K562 (cell line): ENCODE measurements around the gene MYH6. TPM values are rescaled to one million over a fixed set of nuclear protein-coding genes. Genes with fewer than 3 reads are reported as not detected.

Source experiments
- ARNT ChIP-seq, 2 experiments: fragments of 450-650 bp; IDR thresholded peaks; 2 replicates each; pipeline ENCODE4 v1.6.1; 2016; ENCODE audit warnings: mild to moderate bottlenecking in 1 of 2
- CC2D1A ChIP-seq: fragments of 450-650 bp; IDR thresholded peaks from 2 replicates; pipeline ENCODE4 v1.6.1; 2017; ENCODE audit warnings: mild to moderate bottlenecking
- DEAF1 ChIP-seq: fragments of 450-650 bp; formaldehyde crosslinking; IDR thresholded peaks from 2 replicates; pipeline ENCODE4 v1.4.0; 2020; ENCODE audit warnings: mild to moderate bottlenecking, moderate library complexity
- MTA1 ChIP-seq: fragments of 450-650 bp; IDR thresholded peaks from 2 replicates; pipeline ENCODE4 v1.6.1; 2017; ENCODE audit warnings: borderline replicate concordance
- MXI1 ChIP-seq: IDR thresholded peaks from 2 replicates; pipeline ENCODE4 v1.6.1; 2011; ENCODE audit warnings: low read depth, mild to moderate bottlenecking, improper control_type of control experiment, low read length
- NFIC ChIP-seq: fragments of 450-650 bp; IDR thresholded peaks from 2 replicates; pipeline ENCODE4 v1.6.1; 2017; ENCODE audit warnings: mild to moderate bottlenecking, inconsistent platforms
- NFXL1 ChIP-seq: fragments of 450-650 bp; formaldehyde crosslinking; IDR thresholded peaks from 2 replicates; pipeline ENCODE4 v1.4.0; 2021; ENCODE audit warnings: mild to moderate bottlenecking
- POU5F1 ChIP-seq: fragments of 150-350 bp; IDR thresholded peaks from 2 replicates; pipeline ENCODE4 v1.6.1; 2014; ENCODE audit warnings: borderline replicate concordance, low read length, low read depth, mild to moderate bottlenecking; ENCODE audit not compliant: partially characterized antibody
- RAD21 ChIP-seq, 2 experiments: fragments of 250-450 bp in 1 of 2; fragments of 450-650 bp in 1 of 2; sonication (Bioruptor Pico) in 1 of 2; formaldehyde crosslinking in 1 of 2; IDR thresholded peaks in 1 of 2; conservative IDR thresholded peaks in 1 of 2; 2 replicates each; pipeline versions ENCODE4 v1.4.0 to v1.8.0; 2020 to 2022; ENCODE audit warnings: mild to moderate bottlenecking in 2 of 2, moderate library complexity in 1 of 2
- RBM15 ChIP-seq: fragments of 200-400 bp; formaldehyde crosslinking; IDR thresholded peaks from 2 replicates; pipeline ENCODE4 v1.6.1; 2018; ENCODE audit warnings: mild to moderate bottlenecking, low read length, moderate library complexity; ENCODE audit not compliant: insufficient read depth
- RUNX1 ChIP-seq: sonication (generic); IDR thresholded peaks from 2 replicates; pipeline ENCODE4 v1.6.1; 2016; ENCODE audit warnings: antibody characterized with exemption, low read depth
- SAP30 ChIP-seq: fragments of 200-600 bp; sonication (generic); IDR thresholded peaks from 2 replicates; pipeline ENCODE4 v1.6.1; 2012; ENCODE audit warnings: borderline replicate concordance, low read depth, mild to moderate bottlenecking, moderate library complexity, low read length, control low read depth, inconsistent platforms; ENCODE audit not compliant: insufficient read depth, poor library complexity, severe bottlenecking
- SMC3 ChIP-seq: conservative IDR thresholded peaks from 2 replicates; pipeline ENCODE4 v1.6.1; 2011; ENCODE audit warnings: low read depth, low read length, improper control_type of control experiment; ENCODE audit not compliant: insufficient read depth
- SRSF9 ChIP-seq: fragments of 200-400 bp; formaldehyde crosslinking; IDR thresholded peaks from 2 replicates; pipeline ENCODE4 v1.6.1; 2017; ENCODE audit warnings: low read depth, low read length, borderline replicate concordance
- TBP ChIP-seq: optimal IDR thresholded peaks from 2 replicates; pipeline ENCODE3; 2011; ENCODE audit warnings: low read depth, low read length, improper control_type of control experiment
- ZFP30 ChIP-seq: fragments of 250-450 bp; sonication (Bioruptor Pico); IDR thresholded peaks from 2 replicates; pipeline ENCODE4 v1.8.0; 2022; ENCODE audit warnings: moderate library complexity, mild to moderate bottlenecking, inconsistent platforms, borderline replicate concordance
- ZKSCAN1 ChIP-seq: fragments of 150-350 bp; IDR thresholded peaks from 2 replicates; pipeline ENCODE4 v1.6.1; 2016; ENCODE audit warnings: low read depth, low read length
- polyA plus RNA-seq, 8 experiments: library from polyadenylated mRNA; depleted of rRNA in 4 of 8; stranded (reverse) in 5 of 8; unstranded in 3 of 8; fragments of >200 nt; fragmentation: Nextera tagmentation in 2 of 8; fragmentation: Illumina TruSeq in 1 of 8; extraction: Ambion mirVana in 2 of 8; extraction: Trizol in 1 of 8; gene quantifications; 2 replicates each; pipeline versions ENCODE4 v1.2.1 to v1.2.3, GENCODE V29; 2011 to 2014; ENCODE audit warnings: inconsistent platforms in 1 of 8, missing spikeins in 1 of 8
- total RNA-seq, 7 experiments: library from RNA; depleted of rRNA in 6 of 7; stranded (reverse); fragments of >200 nt in 6 of 7; fragmentation: Illumina TruSeq in 2 of 7; extraction: Trizol in 2 of 7; gene quantifications; 2 replicates each; pipeline versions ENCODE4 v1.2.1 to v1.2.3, GENCODE V29; 2011 to 2021; ENCODE audit warnings: low replicate concordance in 1 of 7
- TF ChIP-seq, protein P1 (sequence below): fragments of 450-650 bp; IDR thresholded peaks from 2 replicates; pipeline ENCODE4 v1.7.0; 2016; ENCODE audit warnings: borderline replicate concordance
- TF ChIP-seq, protein P2 (sequence below): fragments of 250-450 bp; sonication (Bioruptor Pico); IDR thresholded peaks from 2 replicates; pipeline ENCODE4 v1.9.0; 2021; ENCODE audit warnings: mild to moderate bottlenecking, inconsistent platforms

The MYH6 gene
- total and polyA plus RNA-seq, 9 of the 15 experiments (the other 6 are each of a cell fraction or from before 2014, with no cell fraction given): not detected

DNA sequence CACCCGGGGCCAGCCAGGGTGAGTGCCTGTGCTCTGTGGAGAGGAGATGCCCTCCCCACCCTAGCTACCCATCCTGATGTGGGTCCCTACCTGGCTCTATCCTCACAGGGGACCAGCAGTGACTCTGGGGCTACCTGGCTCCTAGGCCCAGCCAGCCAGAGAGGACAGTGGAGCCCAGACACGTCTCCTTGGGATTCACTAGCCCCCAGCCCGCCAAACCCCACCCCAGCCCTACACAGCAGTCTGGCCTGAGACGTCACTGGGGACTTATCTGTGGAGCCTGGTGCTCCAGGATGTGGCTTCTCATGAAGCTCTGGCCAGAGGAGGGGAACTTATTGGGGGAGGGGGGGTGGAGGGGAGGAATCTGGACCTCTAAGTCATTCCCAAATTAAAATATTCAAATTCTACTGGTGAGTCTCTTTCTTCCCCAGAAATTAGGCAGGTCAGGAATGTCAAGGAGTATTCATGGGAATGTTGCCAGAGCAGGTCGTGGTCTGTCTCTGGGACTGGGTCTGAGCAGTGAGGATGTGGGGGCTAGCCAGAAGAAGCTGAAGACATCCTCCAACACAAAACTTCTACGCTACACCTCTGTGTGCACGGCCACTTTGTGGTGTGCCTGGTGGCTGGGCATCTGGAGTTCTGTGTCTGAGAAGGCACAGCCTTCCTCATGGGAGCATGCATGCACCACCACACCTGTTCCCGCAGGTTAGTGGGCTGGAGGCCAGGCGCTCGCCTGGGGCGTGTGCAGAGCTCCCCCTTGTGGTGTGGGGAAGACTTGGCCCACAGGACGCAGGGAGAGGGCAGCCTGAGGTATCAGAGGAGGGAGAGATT lies 28.5 kb downstream of the MYH6 start (continued):
- no peak for TF ChIP-seq TBP
- TF ChIP-seq, protein P1, sequence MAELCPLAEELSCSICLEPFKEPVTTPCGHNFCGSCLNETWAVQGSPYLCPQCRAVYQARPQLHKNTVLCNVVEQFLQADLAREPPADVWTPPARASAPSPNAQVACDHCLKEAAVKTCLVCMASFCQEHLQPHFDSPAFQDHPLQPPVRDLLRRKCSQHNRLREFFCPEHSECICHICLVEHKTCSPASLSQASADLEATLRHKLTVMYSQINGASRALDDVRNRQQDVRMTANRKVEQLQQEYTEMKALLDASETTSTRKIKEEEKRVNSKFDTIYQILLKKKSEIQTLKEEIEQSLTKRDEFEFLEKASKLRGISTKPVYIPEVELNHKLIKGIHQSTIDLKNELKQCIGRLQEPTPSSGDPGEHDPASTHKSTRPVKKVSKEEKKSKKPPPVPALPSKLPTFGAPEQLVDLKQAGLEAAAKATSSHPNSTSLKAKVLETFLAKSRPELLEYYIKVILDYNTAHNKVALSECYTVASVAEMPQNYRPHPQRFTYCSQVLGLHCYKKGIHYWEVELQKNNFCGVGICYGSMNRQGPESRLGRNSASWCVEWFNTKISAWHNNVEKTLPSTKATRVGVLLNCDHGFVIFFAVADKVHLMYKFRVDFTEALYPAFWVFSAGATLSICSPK: no peak
- no peak for TF ChIP-seq SAP30
- TF ChIP-seq POU5F1: no peak
- TF ChIP-seq NFXL1: no peak
- TF ChIP-seq CC2D1A: peak; percentile 52; the same call in 1 of the 2 replicates
- TF ChIP-seq RBM15: no peak
- TF ChIP-seq ZKSCAN1: no peak
- no peak for TF ChIP-seq ARNT (IDR thresholded peaks at IDR 0.05)
- TF ChIP-seq RAD21 (CRISPR knock-in tag; conservative IDR thresholded peaks at IDR 0.05 in 1 of 2, IDR thresholded peaks at IDR 0.05 in 1 of 2): peak; percentile 84 to 94
- TF ChIP-seq DEAF1 (CRISPR knock-in tag): peak; percentile 72
- no peak for TF ChIP-seq ZFP30 (CRISPR knock-in tag)
- TF ChIP-seq MXI1: no peak
- TF ChIP-seq MTA1: no peak
- peak; percentile 59; the same call in 1 of the 2 replicates for TF ChIP-seq NFIC
- TF ChIP-seq SRSF9: no peak
- TF ChIP-seq, protein P2, sequence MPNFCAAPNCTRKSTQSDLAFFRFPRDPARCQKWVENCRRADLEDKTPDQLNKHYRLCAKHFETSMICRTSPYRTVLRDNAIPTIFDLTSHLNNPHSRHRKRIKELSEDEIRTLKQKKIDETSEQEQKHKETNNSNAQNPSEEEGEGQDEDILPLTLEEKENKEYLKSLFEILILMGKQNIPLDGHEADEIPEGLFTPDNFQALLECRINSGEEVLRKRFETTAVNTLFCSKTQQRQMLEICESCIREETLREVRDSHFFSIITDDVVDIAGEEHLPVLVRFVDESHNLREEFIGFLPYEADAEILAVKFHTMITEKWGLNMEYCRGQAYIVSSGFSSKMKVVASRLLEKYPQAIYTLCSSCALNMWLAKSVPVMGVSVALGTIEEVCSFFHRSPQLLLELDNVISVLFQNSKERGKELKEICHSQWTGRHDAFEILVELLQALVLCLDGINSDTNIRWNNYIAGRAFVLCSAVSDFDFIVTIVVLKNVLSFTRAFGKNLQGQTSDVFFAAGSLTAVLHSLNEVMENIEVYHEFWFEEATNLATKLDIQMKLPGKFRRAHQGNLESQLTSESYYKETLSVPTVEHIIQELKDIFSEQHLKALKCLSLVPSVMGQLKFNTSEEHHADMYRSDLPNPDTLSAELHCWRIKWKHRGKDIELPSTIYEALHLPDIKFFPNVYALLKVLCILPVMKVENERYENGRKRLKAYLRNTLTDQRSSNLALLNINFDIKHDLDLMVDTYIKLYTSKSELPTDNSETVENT (CRISPR knock-in tag): no peak
- TF ChIP-seq SMC3: peak; percentile 95
- TF ChIP-seq RUNX1: no peak
- TF ChIP-seq, all 486 proteins: peak for 13
